Hepatocyte (in vitro differentiated cells): ENCODE measurements around the gene SH3TC1. TPM values are rescaled to one million over a fixed set of nuclear protein-coding genes. Genes with fewer than 3 reads are reported as not detected.

Source experiments
- DNase-seq: peaks from one replicate; pipeline ENCODE4 v3.0.0-alpha.2; 2016; ENCODE audit warnings: low spot score
- H2AFZ ChIP-seq: fragments of 200-600 bp; sonication (generic); 2 replicates; pipeline ENCODE4 v1.6.0; 2016; ENCODE audit warnings: antibody characterized with exemption, mild to moderate bottlenecking
- H3K27ac ChIP-seq: fragments of 200-600 bp; sonication (generic); 2 replicates; pipeline ENCODE4 v1.5.1; 2016; ENCODE audit warnings: mild to moderate bottlenecking
- H3K27me3 ChIP-seq: fragments of 200-600 bp; sonication (generic); 2 replicates; pipeline ENCODE4 v1.6.1; 2016
- H3K36me3 ChIP-seq: fragments of 200-600 bp; sonication (generic); replicated peaks from 2 replicates; pipeline ENCODE4 v1.5.1; 2016; ENCODE audit warnings: low read depth; ENCODE audit not compliant: insufficient read depth
- H3K4me1 ChIP-seq: fragments of 200-600 bp; sonication (generic); 2 replicates; pipeline ENCODE4 v1.5.1; 2016; ENCODE audit warnings: mild to moderate bottlenecking, moderate library complexity; ENCODE audit not compliant: insufficient read depth
- H3K4me2 ChIP-seq: fragments of 200-600 bp; sonication (generic); 2 replicates; pipeline ENCODE4 v1.6.0; 2016
- H3K4me3 ChIP-seq: fragments of 200-600 bp; sonication (generic); 2 replicates; pipeline ENCODE4 v1.5.1; 2016; ENCODE audit warnings: mild to moderate bottlenecking
- H3K79me2 ChIP-seq: fragments of 200-600 bp; sonication (generic); 2 replicates; pipeline ENCODE4 v1.6.0; 2017; ENCODE audit warnings: mild to moderate bottlenecking
- H3K9me2 ChIP-seq: fragments of 200-600 bp; sonication (generic); replicated peaks from 2 replicates; pipeline ENCODE4 v1.6.0; 2017; ENCODE audit warnings: mild to moderate bottlenecking; ENCODE audit not compliant: insufficient read depth
- H3K9me3 ChIP-seq: fragments of 200-600 bp; sonication (generic); 2 replicates; pipeline ENCODE4 v1.5.1; 2016; ENCODE audit warnings: low read depth, mild to moderate bottlenecking
- H4K20me1 ChIP-seq: fragments of 200-600 bp; sonication (generic); 2 replicates; pipeline ENCODE4 v1.6.0; 2016; ENCODE audit warnings: mild to moderate bottlenecking; ENCODE audit not compliant: insufficient read depth, poor library complexity, severe bottlenecking
- CTCF ChIP-seq: fragments of 200-600 bp; sonication (generic); IDR thresholded peaks from 2 replicates; pipeline ENCODE4 v1.5.1; 2016; ENCODE audit warnings: antibody characterized with exemption, mild to moderate bottlenecking; ENCODE audit not compliant: poor library complexity
- EZH2 ChIP-seq: fragments of 200-600 bp; sonication (generic); IDR thresholded peaks from 2 replicates; pipeline ENCODE4 v1.6.1; 2016; ENCODE audit warnings: antibody characterized with exemption, mild to moderate bottlenecking, borderline replicate concordance
- EZH2phosphoT487 ChIP-seq: fragments of 200-600 bp; sonication (generic); IDR thresholded peaks from one replicate; pipeline ENCODE4 v1.6.1; 2018; ENCODE audit warnings: antibody characterized with exemption, mild to moderate bottlenecking, low read depth, moderate library complexity; ENCODE audit not compliant: unreplicated experiment, severe bottlenecking
- WGBS: methylation state at CpG from one replicate; pipeline ENCODE4 v1.1.6; 2016; ENCODE audit warnings: low lambda C conversion rate; ENCODE audit errors: missing lambda C conversion rate; 5-methylcytosine and 5-hydroxymethylcytosine counted together
- polyA plus RNA-seq: library from polyadenylated mRNA; unstranded; fragments of >200 nt; fragmentation: Nextera tagmentation; extraction: Ambion mirVana; gene quantifications from 2 replicates; pipeline ENCODE4 v1.2.1, GENCODE V29; 2016
- total RNA-seq: library from RNA; depleted of rRNA; stranded (reverse); fragments of >200 nt; gene quantifications from 2 replicates; pipeline ENCODE4 v1.2.3, GENCODE V29; 2014

The SH3TC1 gene
- total and polyA plus RNA-seq, 2 experiments from 2014 or later: 30.3 to 35.4 TPM

- WGBS: 90% methylated on average over 14 of the region's 15 CpGs
- no peak overlapping the region for H3K4me3 ChIP-seq
- H3K27me3 ChIP-seq: peaks cover 7% of the 10 kb centered on the region
Measured at GRCh38 chr4:8151165-8151650, 47.9 kb upstream of the SH3TC1 start.

GRCh38 chr4:8152090-8152864 lies 46.8 kb upstream of the SH3TC1 start:
- Histone ChIP-seq H3K27me3 (peaks cover 12% of the 10 kb centered on the region), H3K9me2 (no peaks in the 10 kb centered on the region), H4K20me1 (no peaks in the 10 kb centered on the region), H3K4me2 (no peak overlapping the region), H3K4me1 (no peaks in the 10 kb centered on the region), H3K27ac (no peak overlapping the region), H3K9me3 (no peaks in the 10 kb centered on the region), H3K79me2 (no peaks in the 10 kb centered on the region), H2AFZ (no peak overlapping the region), H3K36me3 (no peaks in the 10 kb centered on the region), H3K4me3 (no peak overlapping the region)
- TF ChIP-seq EZH2phosphoT487 (no peak), CTCF (no peak), EZH2 (no peak)
- no peak for DNase-seq
- WGBS: 96% methylated on average over 39 of the region's 39 CpGs

More at GRCh38 chr4:8151165-8151650, 47.9 kb upstream of the SH3TC1 start:
- TF ChIP-seq EZH2 (no peak), CTCF (no peak), EZH2phosphoT487 (no peak)
- Histone ChIP-seq H3K4me2 (no peak overlapping the region), H2AFZ (no peak overlapping the region), H3K4me1 (no peaks in the 10 kb centered on the region), H3K27ac (no peak overlapping the region), H3K79me2 (no peaks in the 10 kb centered on the region), H3K9me2 (no peaks in the 10 kb centered on the region), H4K20me1 (no peaks in the 10 kb centered on the region), H3K9me3 (no peaks in the 10 kb centered on the region), H3K36me3 (no peaks in the 10 kb centered on the region)
- DNase-seq: no peak

- WGBS: 78% methylated on average over 6 of the region's 6 CpGs
- H3K9me2 ChIP-seq: no peaks in the 10 kb centered on the region
- H3K4me3 ChIP-seq: no peak overlapping the region
- no peak overlapping the region for H3K27ac ChIP-seq
- H3K4me2 ChIP-seq: no peak overlapping the region
- H3K36me3 ChIP-seq: no peaks in the 10 kb centered on the region
- no peak overlapping the region for H2AFZ ChIP-seq
- H4K20me1 ChIP-seq: no peaks in the 10 kb centered on the region
- no peak for TF ChIP-seq EZH2
- no peak for DNase-seq
- H3K4me1 ChIP-seq: no peaks in the 10 kb centered on the region
- no peaks in the 10 kb centered on the region for H3K9me3 ChIP-seq
- H3K27me3 ChIP-seq: peaks cover 16% of the 10 kb centered on the region
- H3K79me2 ChIP-seq: no peaks in the 10 kb centered on the region
Measured at GRCh38 chr4:8152865-8153257, 46.2 kb upstream of the SH3TC1 start.

- DNase-seq: no peak
- no peaks in the 10 kb centered on the region for H3K4me1 ChIP-seq
- no peak overlapping the region for H2AFZ ChIP-seq
- H3K4me2 ChIP-seq: no peak overlapping the region
- H3K79me2 ChIP-seq: no peaks in the 10 kb centered on the region
- no peak overlapping the region for H3K4me3 ChIP-seq
- no peaks in the 10 kb centered on the region for H3K36me3 ChIP-seq
- no peaks in the 10 kb centered on the region for H3K9me2 ChIP-seq
- TF ChIP-seq CTCF (no peak), EZH2 (no peak), EZH2phosphoT487 (no peak)
- no peaks in the 10 kb centered on the region for H3K9me3 ChIP-seq
- H3K27ac ChIP-seq: no peak overlapping the region
- H3K27me3 ChIP-seq: peaks cover 16% of the 10 kb centered on the region
- 84% methylated on average over 10 of the region's 10 CpGs for WGBS
- H4K20me1 ChIP-seq: no peaks in the 10 kb centered on the region
Measured at GRCh38 chr4:8153441-8153840, 45.6 kb upstream of the SH3TC1 start.
